Mesothelial cell of epicardium (in vitro differentiated cells): ENCODE results near the gene IYD. TPM values are rescaled to one million over a fixed set of nuclear protein-coding genes. Genes with fewer than 3 reads are reported as not detected.

Experiments
- DNase-seq, 2 experiments: peaks; one replicate each; pipeline ENCODE4 v3.0.0; 2021; ENCODE audit warnings: low spot score in 2 of 2; ENCODE audit not compliant: unreplicated experiment in 2 of 2
- H3K27ac Mint-ChIP-seq: 2 replicates; pipeline ENCODE4 v1.8.0; 2021; ENCODE audit warnings: mixed read lengths
- H3K27me3 Mint-ChIP-seq: 2 replicates; pipeline ENCODE4 v1.8.0; 2021; ENCODE audit warnings: low read depth, mixed read lengths
- H3K36me3 Mint-ChIP-seq: 2 replicates; pipeline ENCODE4 v1.8.0; 2021; ENCODE audit warnings: mixed read lengths
- H3K4me1 Mint-ChIP-seq: 2 replicates; pipeline ENCODE4 v1.8.0; 2021; ENCODE audit warnings: mixed read lengths
- H3K4me3 Mint-ChIP-seq: 2 replicates; pipeline ENCODE4 v1.8.0; 2021; ENCODE audit warnings: mild to moderate bottlenecking, moderate library complexity, mixed read lengths
- H3K9me3 Mint-ChIP-seq: 2 replicates; pipeline ENCODE4 v1.8.0; 2021; ENCODE audit warnings: mixed read lengths
- total RNA-seq: library from RNA; stranded (reverse); gene quantifications from 3 replicates; pipeline ENCODE4 v1.2.1, GENCODE V29; 2021
- TF ChIP-seq, protein P1 (sequence below): fragments of 200-600 bp; sonication (generic); IDR thresholded peaks from one replicate; pipeline ENCODE4 v1.5.0; 2021; ENCODE audit warnings: antibody characterized with exemption; ENCODE audit not compliant: unreplicated experiment

The IYD gene
- total RNA-seq, 1 donor from 2014 or later = not detected

DNA sequence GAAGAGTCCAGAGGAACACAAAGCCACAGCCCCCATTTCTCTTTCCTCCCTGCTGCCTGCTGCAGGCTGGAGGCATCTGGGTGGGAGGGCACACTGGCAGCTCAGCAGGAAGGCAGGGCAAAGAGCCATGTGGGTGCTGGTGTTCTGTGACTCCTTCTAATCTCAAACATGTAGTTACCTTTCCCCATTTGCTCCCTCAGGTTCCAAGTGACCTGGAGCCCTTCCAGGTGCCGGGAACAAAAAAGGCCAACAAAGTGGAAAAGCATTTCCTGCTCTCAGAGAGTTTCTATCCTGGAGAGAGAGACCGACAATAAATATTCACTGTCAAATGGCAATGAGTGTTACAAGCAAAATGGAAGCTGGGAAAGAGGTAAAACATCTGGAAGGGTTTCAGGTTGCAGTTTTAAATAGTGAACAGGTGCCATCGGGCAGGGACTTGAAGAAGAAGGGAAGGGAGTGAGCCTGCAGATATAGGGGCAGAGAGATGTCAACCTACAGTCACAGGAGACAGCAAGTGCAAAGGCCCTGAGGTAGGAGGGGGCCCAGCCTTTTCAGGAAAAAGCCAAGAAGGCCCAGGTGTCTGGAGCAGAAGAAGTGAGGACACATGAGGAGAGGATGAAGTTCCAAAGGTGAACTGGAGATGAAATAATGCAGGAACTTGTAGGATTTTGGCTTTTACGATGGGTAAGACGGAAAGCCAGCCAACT lies 43.6 kb upstream of the IYD start:
- Mint-ChIP-seq H3K27ac (no peak overlapping the region), H3K36me3 (no peaks in the 10 kb centered on the region), H3K4me1 (peaks cover 2% of the 10 kb centered on the region), H3K4me3 (no peak overlapping the region), H3K9me3 (peaks cover 5% of the 10 kb centered on the region), H3K27me3 (no peaks in the 10 kb centered on the region)
- TF ChIP-seq, protein P1, sequence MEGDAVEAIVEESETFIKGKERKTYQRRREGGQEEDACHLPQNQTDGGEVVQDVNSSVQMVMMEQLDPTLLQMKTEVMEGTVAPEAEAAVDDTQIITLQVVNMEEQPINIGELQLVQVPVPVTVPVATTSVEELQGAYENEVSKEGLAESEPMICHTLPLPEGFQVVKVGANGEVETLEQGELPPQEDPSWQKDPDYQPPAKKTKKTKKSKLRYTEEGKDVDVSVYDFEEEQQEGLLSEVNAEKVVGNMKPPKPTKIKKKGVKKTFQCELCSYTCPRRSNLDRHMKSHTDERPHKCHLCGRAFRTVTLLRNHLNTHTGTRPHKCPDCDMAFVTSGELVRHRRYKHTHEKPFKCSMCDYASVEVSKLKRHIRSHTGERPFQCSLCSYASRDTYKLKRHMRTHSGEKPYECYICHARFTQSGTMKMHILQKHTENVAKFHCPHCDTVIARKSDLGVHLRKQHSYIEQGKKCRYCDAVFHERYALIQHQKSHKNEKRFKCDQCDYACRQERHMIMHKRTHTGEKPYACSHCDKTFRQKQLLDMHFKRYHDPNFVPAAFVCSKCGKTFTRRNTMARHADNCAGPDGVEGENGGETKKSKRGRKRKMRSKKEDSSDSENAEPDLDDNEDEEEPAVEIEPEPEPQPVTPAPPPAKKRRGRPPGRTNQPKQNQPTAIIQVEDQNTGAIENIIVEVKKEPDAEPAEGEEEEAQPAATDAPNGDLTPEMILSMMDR = no peak
- DNase-seq = no peak

DNA sequence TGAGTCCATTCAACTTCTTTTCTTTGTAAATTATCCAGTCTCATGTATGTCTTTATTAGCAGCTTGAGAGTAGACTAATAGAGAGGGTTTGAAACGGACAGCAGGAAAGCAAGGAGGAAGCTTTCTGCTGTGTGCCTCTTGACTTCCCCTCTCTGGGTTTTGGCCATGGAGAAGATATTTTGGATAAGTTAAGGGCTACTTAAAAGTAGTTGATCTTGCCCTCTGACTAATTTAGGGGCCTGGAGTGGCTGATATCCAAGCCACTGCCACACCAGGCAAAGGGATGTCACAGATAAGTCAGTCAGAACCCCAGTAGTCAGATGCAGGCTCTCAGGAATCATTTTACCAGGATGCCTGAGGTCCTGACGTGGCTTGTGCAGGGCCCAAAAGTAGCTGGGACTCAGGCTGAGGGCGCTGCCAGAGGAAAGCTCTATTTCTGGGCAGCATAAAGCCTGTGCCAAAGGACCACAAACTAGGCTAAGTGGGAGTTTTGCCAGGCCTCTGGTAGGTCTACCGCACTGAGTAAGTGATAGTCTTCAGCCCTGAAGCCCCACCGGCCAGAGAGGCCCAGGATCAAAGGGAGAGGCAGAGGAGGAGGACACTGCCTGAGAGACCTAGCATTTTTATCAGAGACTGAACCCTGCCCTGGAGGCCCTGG lies 41.6 kb upstream of the IYD start:
- no peak overlapping the region for H3K27ac Mint-ChIP-seq
- no peak overlapping the region for H3K4me3 Mint-ChIP-seq
- H3K27me3 Mint-ChIP-seq = peaks cover 2% of the 10 kb centered on the region
- no peak for DNase-seq
- H3K36me3 Mint-ChIP-seq = no peaks in the 10 kb centered on the region
- TF ChIP-seq, protein P1 = no peak
- H3K4me1 Mint-ChIP-seq = peaks cover 2% of the 10 kb centered on the region
- peaks cover 5% of the 10 kb centered on the region for H3K9me3 Mint-ChIP-seq

DNA sequence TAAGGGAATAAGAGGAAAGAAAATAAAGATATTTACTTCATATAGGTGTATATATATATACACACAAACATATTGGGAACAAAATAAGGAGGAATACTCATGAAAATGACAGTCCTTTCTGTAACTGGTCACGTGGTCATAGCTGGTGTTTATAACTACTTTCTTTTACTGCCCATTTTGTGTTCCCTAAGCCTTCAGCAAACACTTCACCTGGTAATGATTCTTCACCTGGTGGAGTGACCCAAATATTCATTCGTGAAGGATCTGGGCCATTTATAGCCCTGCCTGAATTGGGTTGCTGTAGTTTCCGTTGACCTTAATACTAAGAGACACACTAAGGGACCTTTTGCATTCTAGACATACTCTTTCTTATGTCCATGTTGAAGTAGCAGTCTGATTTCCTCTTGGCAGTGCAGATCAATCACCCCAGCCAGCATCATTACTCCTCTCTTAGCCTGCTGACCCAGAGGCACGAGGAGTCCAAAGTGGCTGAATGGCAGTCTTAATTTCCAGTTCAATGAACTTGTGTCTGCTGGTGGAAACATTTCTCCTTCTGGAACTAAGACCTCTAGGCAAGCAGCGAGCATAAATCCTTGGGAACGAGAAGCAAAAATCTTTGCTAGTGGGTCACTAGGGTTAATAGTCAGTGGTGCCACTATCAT lies 39.9 kb upstream of the IYD start:
- DNase-seq = no peak
- Mint-ChIP-seq H3K4me1 (no peaks in the 10 kb centered on the region), H3K9me3 (peaks cover 5% of the 10 kb centered on the region), H3K36me3 (no peaks in the 10 kb centered on the region), H3K4me3 (no peak overlapping the region), H3K27ac (no peak overlapping the region), H3K27me3 (peaks cover 3% of the 10 kb centered on the region)
- TF ChIP-seq, protein P1 = no peak

DNA sequence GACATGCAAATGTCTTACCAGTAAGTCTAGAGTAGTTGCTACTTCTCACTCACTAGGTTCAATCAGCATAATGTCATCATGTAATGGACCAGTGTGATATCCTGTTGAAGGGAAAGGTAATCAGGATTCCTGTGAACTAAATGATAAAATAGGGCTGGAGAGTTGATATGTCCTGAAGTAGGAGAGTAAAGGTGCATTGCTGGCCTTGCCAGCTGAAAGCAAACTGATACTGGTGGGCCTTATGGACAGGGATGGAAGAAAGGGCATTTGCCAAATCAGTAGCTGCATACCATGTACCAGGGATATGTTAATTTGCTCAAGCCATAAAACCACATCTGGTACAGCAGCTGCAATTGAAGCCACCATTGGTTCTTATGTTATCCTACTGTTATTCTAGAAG lies 37.5 kb upstream of the IYD start:
- no peak overlapping the region for H3K27ac Mint-ChIP-seq
- TF ChIP-seq, protein P1 = no peak
- no peak for DNase-seq
- no peaks in the 10 kb centered on the region for H3K36me3 Mint-ChIP-seq
- H3K9me3 Mint-ChIP-seq = peaks cover 5% of the 10 kb centered on the region
- H3K4me3 Mint-ChIP-seq = no peak overlapping the region
- no peaks in the 10 kb centered on the region for H3K4me1 Mint-ChIP-seq
- H3K27me3 Mint-ChIP-seq = peaks cover 7% of the 10 kb centered on the region

DNA sequence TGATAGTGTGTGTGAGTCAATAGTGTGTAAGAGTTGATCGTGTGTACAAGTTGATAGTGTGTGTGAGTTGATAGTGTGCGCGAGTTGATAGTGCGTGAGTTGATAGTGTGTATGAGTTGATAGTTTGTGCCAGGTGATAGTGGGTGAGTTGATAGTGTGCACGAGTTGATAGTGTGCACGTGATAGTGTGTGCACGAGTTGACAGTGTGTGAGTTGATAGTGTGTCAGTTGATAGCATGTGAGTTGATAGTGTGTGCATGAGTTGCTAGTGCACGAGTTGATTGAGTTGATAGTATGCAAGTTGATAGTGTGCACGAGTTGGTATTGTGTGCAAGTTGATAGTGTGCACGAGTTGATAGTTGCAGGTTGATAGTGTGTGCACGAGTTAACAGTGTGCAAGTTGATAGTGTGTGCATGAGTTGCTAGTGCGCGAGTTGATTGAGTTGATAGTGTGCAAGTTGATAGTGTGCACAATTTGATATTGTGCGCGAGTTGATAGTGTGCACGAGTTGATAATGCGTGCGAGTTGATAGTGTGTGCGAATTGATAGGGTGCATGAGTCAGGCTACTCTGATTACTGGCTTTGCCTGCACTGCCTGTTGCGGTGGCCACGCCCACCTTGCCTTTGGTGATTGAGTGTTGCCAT lies 35.8 kb upstream of the IYD start:
- no peaks in the 10 kb centered on the region for H3K9me3 Mint-ChIP-seq
- H3K27me3 Mint-ChIP-seq = peaks cover 10% of the 10 kb centered on the region
- no peak overlapping the region for H3K4me3 Mint-ChIP-seq
- no peaks in the 10 kb centered on the region for H3K4me1 Mint-ChIP-seq
- TF ChIP-seq, protein P1 = no peak
- H3K27ac Mint-ChIP-seq = no peak overlapping the region
- H3K36me3 Mint-ChIP-seq = no peaks in the 10 kb centered on the region
- DNase-seq = no peak
